LNCaP clone FGC (cell line): ENCODE results near the gene C8G.
A peak's percentile ranks its signal among the peaks of the same experiment; 100 is the strongest.

Experiments
- DNase-seq: peaks from one replicate; pipeline ENCODE4 v3.0.0-alpha.2; 2011; ENCODE audit warnings: low read depth
- H3K4me3 ChIP-seq: 2 replicates; pipeline ENCODE4 v1.5.1; 2011; ENCODE audit warnings: mild to moderate bottlenecking, low read depth, low read length, control low read depth
- TF ChIP-seq, protein P1 (sequence below): IDR thresholded peaks from 2 replicates; pipeline ENCODE4 v1.5.1; 2012; ENCODE audit warnings: mild to moderate bottlenecking; ENCODE audit not compliant: control insufficient read depth, insufficient read depth; ENCODE audit errors: extremely low read depth

C8G gene

DNA sequence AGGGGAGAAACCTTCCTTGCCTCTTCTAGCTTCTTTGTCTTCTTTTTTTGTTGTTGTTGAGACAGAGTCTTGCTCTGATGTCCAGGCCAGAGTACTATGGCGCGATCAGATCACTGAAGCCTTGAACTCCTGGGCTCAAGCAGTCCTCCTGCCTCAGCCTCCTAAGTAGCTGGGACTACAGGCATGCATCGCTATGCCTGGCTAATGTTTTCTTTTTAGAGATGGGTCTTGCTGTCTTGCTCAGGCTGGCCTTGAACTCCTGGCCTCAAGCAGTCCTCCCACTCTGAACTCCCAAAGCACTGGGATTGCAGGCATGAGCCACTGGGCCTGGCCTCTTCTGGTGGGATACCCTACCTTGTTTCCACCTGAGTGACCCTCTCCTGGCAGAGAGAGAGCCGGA is 43.8 kb downstream of the C8G start:
- TF ChIP-seq, protein P1, sequence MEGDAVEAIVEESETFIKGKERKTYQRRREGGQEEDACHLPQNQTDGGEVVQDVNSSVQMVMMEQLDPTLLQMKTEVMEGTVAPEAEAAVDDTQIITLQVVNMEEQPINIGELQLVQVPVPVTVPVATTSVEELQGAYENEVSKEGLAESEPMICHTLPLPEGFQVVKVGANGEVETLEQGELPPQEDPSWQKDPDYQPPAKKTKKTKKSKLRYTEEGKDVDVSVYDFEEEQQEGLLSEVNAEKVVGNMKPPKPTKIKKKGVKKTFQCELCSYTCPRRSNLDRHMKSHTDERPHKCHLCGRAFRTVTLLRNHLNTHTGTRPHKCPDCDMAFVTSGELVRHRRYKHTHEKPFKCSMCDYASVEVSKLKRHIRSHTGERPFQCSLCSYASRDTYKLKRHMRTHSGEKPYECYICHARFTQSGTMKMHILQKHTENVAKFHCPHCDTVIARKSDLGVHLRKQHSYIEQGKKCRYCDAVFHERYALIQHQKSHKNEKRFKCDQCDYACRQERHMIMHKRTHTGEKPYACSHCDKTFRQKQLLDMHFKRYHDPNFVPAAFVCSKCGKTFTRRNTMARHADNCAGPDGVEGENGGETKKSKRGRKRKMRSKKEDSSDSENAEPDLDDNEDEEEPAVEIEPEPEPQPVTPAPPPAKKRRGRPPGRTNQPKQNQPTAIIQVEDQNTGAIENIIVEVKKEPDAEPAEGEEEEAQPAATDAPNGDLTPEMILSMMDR = no peak
- no peak for DNase-seq
- H3K4me3 ChIP-seq = no peak overlapping the region

DNA sequence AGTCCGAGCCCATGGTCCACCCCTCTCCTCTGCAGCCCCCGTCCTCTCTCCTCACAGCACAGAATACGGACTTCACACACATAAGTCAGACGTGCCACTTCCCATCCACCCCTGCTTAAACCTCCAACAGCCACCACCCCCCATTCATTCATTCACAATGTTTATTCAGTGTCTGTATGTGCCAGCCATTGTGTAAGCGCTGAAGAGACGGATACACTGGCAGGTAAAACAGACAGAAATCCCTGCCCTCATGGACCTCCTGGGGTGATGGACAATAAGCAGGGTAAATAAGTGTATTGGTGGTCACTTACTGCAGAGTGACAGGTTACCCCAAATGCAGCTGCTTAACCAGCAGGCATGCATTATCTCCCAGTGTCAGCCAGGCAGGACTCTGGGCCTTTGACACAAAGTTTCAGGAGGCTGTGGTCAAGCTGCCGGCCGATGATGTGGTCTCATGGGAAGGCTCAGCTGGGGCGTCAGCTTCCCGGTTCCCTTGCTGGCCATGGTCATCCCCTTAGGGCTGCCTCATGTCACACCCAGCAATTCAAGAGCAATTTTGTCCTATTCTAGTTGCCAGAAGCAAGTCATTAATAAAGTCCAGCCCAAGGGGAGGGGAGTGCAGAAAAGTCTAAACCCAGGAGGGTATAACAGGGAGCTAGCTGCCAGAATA is 45.3 kb downstream of the C8G start:
- no peak overlapping the region for H3K4me3 ChIP-seq
- TF ChIP-seq, protein P1 = no peak
- no peak for DNase-seq

DNA sequence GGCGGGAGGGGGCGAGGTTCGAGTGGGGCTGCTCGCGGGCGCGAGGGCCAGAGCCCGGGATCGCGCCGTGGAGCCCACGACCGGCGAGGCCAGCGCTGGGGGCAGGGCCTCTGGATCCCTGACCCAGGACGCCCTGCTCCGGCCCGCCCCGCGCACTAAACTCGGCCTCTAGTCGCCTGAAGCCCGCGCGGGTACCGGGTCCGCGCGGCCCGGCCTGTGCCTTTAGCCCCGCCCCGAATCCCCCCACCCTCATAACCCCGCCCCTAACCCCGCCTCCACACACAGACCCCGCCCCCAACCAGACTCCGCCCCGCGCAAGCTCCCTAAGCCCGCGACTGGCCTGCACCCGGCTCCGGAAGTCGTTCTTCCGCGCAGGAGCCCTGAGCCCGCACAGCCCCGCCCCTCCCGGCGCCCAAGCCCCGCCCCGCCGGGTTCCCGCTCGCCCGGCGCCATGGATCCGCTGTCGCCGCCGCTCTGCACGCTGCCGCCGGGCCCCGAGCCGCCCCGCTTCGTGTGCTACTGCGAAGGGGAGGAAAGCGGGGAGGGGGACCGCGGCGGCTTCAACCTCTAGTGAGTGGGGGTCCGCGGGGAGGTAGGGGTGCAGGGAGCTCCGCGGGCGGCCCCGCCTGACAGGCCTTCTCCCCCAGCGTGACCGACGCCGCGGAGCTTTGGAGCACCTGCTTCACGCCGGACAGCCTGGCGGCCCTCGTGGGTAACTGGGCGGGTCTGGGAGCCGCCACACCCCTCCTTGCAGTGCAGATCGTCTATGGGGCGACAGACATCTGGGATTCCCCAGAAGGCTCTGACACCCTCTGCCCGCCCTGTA is 47.2 kb downstream of the C8G start, which contains the start of gene PAXX:
Gene PAXX (plus strand): TSS at position 430 of the 826 bp plus-strand sequence. CDS start 22 bp downstream, at position 452.
- DNase-seq = peak; percentile 52
- TF ChIP-seq, protein P1 = no peak
- H3K4me3 ChIP-seq = peak within 1 kb of the TSS; percentile 92

DNA sequence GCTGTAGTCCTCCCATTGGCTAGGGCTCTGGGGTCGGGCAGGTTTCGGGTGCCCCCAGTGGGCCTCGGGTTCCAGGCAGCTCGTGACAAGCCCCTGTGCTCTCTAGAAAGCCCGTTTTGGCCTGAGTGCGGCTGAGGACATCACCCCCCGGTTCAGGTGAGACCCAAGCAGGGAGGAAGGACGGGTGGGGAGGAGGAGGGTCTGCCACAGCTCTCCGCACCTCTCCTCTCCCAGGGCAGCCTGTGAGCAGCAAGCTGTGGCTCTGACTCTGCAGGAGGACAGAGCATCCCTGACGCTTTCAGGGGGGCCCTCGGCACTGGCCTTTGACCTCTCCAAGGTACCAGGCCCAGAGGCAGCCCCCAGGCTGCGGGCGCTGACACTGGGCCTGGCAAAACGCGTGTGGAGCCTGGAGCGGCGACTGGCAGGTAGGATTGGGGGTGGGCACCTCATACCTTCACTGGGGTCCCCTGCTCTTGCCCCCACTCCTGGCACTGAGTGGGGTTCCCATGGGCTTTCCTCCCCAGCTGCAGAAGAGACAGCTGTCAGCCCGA is 47.9 kb downstream of the C8G start:
- TF ChIP-seq, protein P1 = no peak
- peak overlapping the region; percentile 92 for H3K4me3 ChIP-seq

DNA sequence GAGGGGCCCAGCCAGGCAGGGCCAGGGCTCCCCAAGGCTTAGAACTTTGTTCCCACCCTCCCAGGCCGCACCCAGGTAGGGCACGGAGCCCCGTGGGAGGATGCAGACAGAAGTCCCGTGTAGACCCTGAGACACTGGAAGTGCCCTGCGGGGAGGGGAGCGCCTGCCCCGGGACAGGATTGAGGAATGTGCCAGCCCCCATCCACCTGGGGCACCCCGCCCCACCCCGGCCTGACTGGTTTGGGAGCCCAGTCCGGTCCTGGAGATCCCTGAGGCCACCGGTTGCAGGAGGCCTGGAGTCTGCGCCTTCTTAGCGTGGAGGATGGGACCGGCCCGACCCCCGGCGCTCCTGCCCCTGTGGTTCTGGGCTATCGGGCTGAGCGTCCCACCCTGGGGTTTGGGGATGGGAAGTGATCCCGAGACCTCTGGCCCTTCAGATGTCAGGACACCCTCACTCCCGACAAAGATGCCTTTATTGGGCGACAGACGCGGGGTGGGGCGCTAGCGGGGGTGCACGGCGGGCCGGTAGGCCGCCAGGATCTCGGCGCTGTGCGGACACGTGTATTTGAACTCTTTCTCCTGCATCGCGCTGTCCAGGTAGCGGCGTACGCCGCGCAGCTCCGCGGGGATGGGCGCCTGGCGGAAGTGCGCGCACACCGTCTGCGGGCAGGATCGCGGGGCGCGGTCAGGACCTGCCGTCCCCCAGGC is 49.3 kb downstream of the C8G start:
- TF ChIP-seq, protein P1 = no peak
- DNase-seq = no peak
- no peak overlapping the region for H3K4me3 ChIP-seq

More for the DNA sequence above, 47.9 kb downstream of the C8G start:
- DNase-seq = no peak

DNA sequence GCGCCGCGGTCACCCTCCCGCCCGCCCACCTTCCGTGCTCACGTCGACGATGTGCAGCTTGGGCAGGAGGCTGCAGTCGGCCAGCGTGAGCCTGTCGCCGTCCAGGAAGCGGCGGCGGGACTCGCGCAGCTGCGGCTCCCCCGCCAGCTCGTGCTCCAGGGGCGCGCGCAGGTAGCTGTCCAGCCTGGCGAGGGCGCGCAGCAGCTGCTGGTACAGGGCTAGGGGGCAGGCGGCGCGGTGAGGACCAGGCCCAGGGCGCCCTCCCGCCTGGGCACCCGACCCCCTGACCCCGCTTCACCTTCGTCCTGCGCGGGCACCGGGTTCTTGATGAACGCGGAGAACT is 49.8 kb downstream of the C8G start:
- DNase-seq = no peak
- TF ChIP-seq, protein P1 = no peak
- H3K4me3 ChIP-seq = no peak overlapping the region
